ENCODE data around the gene ZFYVE9. TPM values are rescaled to one million over a fixed set of nuclear protein-coding genes. Genes with fewer than 3 reads are reported as not detected.

The ZFYVE9 gene
- total RNA-seq, 1 donor from 2014 or later, result 17.6 TPM

- TF ChIP-seq, protein P1, sequence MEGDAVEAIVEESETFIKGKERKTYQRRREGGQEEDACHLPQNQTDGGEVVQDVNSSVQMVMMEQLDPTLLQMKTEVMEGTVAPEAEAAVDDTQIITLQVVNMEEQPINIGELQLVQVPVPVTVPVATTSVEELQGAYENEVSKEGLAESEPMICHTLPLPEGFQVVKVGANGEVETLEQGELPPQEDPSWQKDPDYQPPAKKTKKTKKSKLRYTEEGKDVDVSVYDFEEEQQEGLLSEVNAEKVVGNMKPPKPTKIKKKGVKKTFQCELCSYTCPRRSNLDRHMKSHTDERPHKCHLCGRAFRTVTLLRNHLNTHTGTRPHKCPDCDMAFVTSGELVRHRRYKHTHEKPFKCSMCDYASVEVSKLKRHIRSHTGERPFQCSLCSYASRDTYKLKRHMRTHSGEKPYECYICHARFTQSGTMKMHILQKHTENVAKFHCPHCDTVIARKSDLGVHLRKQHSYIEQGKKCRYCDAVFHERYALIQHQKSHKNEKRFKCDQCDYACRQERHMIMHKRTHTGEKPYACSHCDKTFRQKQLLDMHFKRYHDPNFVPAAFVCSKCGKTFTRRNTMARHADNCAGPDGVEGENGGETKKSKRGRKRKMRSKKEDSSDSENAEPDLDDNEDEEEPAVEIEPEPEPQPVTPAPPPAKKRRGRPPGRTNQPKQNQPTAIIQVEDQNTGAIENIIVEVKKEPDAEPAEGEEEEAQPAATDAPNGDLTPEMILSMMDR (conservative IDR thresholded peaks at IDR 0.05; ENCODE audit: low read depth, low read length), result no peak
- no peak for DNase-seq (ENCODE audit: low read depth)
- H3K4me3 ChIP-seq (ENCODE audit: low read depth, low read length), result no peak overlapping the region
Measured at GRCh38 chr1:52334906-52335528, 193.1 kb downstream of the ZFYVE9 start.

- TF ChIP-seq, protein P1 (conservative IDR thresholded peaks at IDR 0.05; ENCODE audit: low read depth, low read length), result no peak
- no peak for DNase-seq (ENCODE audit: low read depth)
- H3K4me3 ChIP-seq (ENCODE audit: low read depth, low read length), result no peak overlapping the region
Measured at GRCh38 chr1:52337439-52337838, 195.6 kb downstream of the ZFYVE9 start.

DNA sequence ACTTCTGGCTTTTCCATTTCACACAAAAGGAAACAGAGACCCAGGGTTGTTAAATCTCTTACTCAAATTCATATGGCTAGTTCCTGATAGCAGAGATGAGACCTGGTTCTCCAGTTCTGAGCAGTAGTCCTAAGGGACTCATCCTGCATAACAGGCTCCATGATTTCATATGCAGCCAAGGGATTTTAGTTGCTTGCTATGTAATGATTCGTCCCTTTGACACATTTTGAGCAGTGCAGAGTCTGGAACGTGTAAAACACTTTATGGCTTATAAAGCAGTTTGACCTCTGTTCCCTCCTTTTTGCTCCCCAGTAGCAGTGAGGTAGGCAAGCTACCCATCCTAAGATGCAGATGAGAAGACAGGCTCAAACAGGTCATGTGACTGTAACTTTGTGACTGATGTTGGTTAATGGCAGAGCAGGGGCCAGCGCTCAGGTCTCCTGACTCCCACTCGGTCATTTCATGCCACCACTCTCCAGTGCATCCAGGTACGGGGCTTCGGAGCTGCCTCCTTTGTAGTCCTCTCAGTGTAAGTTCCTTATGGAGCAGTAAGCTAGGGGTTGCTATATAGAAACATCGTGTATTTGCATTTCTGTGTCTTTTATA is 199.9 kb downstream of the ZFYVE9 start:
- H3K4me3 ChIP-seq (ENCODE audit: low read depth, low read length), result no peak overlapping the region
- no peak for DNase-seq (ENCODE audit: low read depth)
- TF ChIP-seq, protein P1 (conservative IDR thresholded peaks at IDR 0.05; ENCODE audit: low read depth, low read length), result no peak

DNA sequence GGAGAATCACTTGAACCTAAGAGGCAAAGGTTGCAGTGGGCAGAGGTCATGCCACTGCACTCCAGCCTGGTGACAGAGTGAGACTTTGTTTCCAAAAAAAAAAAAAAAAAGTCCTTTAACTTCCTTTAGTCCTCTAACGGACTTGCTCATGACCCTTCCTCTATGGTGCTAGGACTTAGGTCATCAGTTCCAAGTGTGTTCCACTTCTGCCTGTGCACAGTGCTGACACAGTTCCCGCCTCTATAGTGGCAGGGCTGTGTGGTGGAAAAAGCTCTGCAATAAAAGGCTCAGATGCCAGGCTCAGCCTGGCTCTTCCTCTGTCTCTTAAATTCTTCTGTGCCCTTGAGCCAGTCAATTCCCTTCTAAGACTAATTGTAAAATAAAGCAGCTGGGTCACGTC is 202.1 kb downstream of the ZFYVE9 start:
- TF ChIP-seq, protein P1 (conservative IDR thresholded peaks at IDR 0.05; ENCODE audit: low read depth, low read length), result no peak
- no peak for DNase-seq (ENCODE audit: low read depth)

GRCh38 chr1:52345252-52345651 is 203.4 kb downstream of the ZFYVE9 start:
- H3K4me3 ChIP-seq (ENCODE audit: low read depth, low read length), result no peak overlapping the region
- TF ChIP-seq, protein P1 (conservative IDR thresholded peaks at IDR 0.05; ENCODE audit: low read depth, low read length), result no peak
- DNase-seq (ENCODE audit: low read depth), result no peak

More for the DNA sequence above, 202.1 kb downstream of the ZFYVE9 start:
- no peak overlapping the region for H3K4me3 ChIP-seq (ENCODE audit: low read depth, low read length)

DNA sequence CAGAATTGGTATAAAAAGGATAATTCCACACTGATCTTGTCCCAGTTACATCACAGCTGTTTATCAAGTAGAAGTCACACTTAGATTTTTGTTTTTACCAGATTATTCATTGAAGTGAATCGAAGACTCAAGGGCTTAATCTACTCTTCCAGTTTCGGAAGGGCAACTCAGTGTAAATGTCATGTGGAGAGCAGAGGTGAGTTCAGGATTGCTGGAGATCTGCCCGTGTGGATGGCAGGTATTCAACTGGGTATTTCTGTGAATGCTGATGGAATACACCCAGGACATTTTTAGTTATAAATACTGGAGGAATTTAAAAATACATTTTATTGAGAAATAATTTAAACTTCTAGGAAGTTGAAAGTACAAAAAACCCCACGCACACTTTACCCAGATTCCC is 204.8 kb downstream of the ZFYVE9 start:
- no peak for DNase-seq (ENCODE audit: low read depth)
- TF ChIP-seq, protein P1 (conservative IDR thresholded peaks at IDR 0.05; ENCODE audit: low read depth, low read length), result no peak
- H3K4me3 ChIP-seq (ENCODE audit: low read depth, low read length), result no peak overlapping the region

Measured in epithelial cell of proximal tubule (primary cell).